ENCODE measurements around the gene OMP.

DNA sequence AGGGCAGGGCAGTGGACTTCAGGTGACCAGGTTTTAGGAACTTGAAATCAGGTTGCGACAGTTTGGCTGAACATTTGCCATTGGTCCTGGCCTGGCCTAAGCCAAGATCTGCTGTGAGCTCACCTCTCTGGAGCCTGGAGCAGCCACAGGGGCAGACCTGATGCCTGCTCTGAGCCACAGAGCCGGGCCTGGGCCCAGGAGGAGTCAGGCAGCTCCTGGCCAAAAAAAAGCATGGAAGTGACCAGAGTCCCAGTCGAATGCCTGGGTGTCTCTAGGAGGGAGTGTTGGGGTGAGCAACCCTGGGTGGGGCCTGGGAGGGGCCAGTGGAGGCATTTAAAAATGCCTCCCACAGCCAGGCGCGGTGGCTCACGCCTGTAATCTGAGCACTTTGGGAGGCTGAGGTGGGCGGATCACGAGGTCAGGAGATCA, 6.0 kb upstream of the OMP start:
- no peak for TF ChIP-seq BHLHE40 (IDR thresholded peaks at IDR 0.05; ENCODE audit: borderline replicate concordance)
- TF ChIP-seq, protein P1, sequence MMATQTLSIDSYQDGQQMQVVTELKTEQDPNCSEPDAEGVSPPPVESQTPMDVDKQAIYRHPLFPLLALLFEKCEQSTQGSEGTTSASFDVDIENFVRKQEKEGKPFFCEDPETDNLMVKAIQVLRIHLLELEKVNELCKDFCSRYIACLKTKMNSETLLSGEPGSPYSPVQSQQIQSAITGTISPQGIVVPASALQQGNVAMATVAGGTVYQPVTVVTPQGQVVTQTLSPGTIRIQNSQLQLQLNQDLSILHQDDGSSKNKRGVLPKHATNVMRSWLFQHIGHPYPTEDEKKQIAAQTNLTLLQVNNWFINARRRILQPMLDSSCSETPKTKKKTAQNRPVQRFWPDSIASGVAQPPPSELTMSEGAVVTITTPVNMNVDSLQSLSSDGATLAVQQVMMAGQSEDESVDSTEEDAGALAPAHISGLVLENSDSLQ (IDR thresholded peaks at IDR 0.05), result no peak
- no peak for TF ChIP-seq ZNF384 (IDR thresholded peaks at IDR 0.05)
- TF ChIP-seq FOXK2 (IDR thresholded peaks at IDR 0.05), result no peak
- TF ChIP-seq SUZ12 (IDR thresholded peaks at IDR 0.05), result no peak
- no peak for TF ChIP-seq HDGF (IDR thresholded peaks at IDR 0.05; ENCODE audit: borderline replicate concordance)
- TF ChIP-seq TARDBP (IDR thresholded peaks at IDR 0.05), result no peak
- no peak for TF ChIP-seq FOXM1 (IDR thresholded peaks at IDR 0.05; ENCODE audit: borderline replicate concordance)
- no peak for TF ChIP-seq ARNT (IDR thresholded peaks at IDR 0.05)

Measured in HEK293T (cell line).